ENCODE data around the gene USP6. TPM values are rescaled to one million over a fixed set of nuclear protein-coding genes. Genes with fewer than 3 reads are reported as not detected.
"Not testable (repeated sequence)": the region's sequence is repeated elsewhere in the genome, so short reads cannot be mapped to it uniquely, and the experiment has no call there.

USP6 gene
- total and polyA plus RNA-seq, 2 donors: 0.14 to 0.30 TPM

DNA sequence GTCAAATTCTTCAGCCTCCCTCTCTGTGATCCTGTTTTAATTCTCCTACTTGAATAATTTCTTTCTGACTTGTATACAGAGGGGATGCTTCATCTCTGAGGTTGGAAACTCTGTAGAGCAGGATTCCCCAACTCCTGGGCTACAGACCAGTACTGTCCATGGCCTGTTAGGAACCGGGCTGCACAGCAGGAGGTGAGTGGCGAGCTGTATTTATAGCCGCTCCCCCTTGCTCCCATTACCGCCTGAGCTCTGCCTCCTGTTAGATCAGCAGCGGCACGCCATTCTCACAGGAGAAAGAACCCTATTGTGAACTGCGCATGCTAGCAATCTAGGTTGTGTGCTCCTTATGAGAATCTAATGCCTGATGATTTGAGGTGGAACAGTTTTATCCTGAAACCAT lies 59.2 kb downstream of the USP6 start:
- H3K4me3 ChIP-seq (ENCODE audit: low read length in 2 of 2); H3K27me3 ChIP-seq (ENCODE audit: control insufficient read depth in 2 of 2, insufficient read depth in 1 of 2, low read length in 1 of 2); H3K4me1 ChIP-seq (ENCODE audit: control insufficient read depth in 2 of 2, insufficient read depth in 2 of 2, low read length in 2 of 2); DNase-seq (ENCODE audit: low read depth in 6 of 9, low spot score in 9 of 9); H3K36me3 ChIP-seq (ENCODE audit: control insufficient read depth in 2 of 2, insufficient read depth in 2 of 2, low read length in 1 of 2); H3K27ac ChIP-seq (ENCODE audit: low read depth in 1 of 2, low read length in 1 of 2): not testable (repeated sequence)
- peaks cover 1 to 27% of the 10 kb centered on the region in 2 donors for H3K9me3 ChIP-seq (ENCODE audit: control insufficient read depth in 2 of 2, insufficient read depth in 1 of 2, low read length in 1 of 2)
- WGBS: 92% methylated on average over 7 of the region's 7 CpGs

DNA sequence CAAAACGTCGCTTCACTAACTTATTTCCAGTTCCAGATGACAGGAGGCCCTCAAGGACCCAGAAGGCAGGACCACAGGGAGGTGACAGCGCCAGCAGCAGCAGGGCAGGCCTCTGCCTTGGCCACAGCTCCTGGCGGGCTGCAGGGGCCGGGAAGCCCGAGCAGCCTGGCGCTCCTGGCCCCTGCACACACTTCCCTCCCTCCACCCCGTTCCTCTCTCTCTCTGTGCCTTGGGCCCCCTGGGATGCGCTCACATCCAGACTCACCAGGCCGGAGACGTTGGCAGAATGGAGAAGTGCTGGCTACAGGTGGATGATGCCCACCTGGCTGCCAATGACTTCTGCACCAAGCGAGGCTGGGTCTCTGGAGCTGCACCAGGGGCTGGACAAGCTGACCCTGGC lies 63.2 kb downstream of the USP6 start:
- Histone ChIP-seq H3K4me3 (ENCODE audit: low read length in 2 of 2) (no peak overlapping the region), H3K36me3 (ENCODE audit: control insufficient read depth in 2 of 2, insufficient read depth in 2 of 2, low read length in 1 of 2) (peaks cover 10 to 12% of the 10 kb centered on the region in 2 donors), H3K27me3 (ENCODE audit: control insufficient read depth in 2 of 2, insufficient read depth in 1 of 2, low read length in 1 of 2) (no peaks in the 10 kb centered on the region), H3K9me3 (ENCODE audit: control insufficient read depth in 2 of 2, insufficient read depth in 1 of 2, low read length in 1 of 2) (peaks cover 17 to 60% of the 10 kb centered on the region in 2 donors), H3K4me1 (ENCODE audit: control insufficient read depth in 2 of 2, insufficient read depth in 2 of 2, low read length in 2 of 2) (no peaks in the 10 kb centered on the region), H3K27ac (ENCODE audit: low read depth in 1 of 2, low read length in 1 of 2) (no peak overlapping the region)
- WGBS: 94% methylated on average over 12 of the region's 12 CpGs
- no peak for DNase-seq (ENCODE audit: low read depth in 6 of 9, low spot score in 9 of 9)

DNA sequence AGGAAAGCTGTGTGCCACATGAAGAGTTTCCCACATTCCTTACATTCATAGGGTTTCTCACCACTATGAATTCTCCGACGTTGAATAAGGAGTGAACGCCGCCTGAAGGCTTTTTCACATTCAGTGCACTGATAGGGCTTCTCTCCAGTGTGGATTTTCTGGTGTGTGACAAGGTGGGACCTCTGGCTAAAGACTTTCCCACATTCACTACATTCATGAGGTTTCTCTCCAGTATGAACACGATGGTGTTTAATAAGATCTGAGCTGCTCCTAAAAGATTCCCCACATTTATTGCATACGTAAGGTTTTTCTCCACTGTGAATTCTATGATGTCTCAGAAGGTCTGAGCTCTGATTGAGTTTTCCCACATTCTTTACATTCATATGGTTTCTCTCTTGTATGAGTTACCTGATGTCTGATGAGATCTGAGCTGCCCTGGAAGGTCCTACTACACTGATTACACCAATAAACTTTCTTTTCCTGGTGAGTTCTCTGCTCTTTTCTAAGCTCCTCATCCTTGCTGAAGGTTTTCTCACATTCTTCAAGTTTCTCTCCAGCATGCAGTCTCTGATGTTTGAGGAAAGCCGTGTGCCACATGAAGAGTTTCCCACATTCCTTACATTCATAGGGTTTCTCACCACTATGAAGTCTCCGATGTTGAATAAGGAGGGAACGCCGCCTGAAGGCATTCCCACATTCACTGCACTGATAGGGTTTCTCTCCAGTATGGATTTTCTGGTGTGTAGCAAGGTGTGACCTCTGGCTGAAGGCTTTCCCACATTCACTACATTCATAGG lies 65.9 kb downstream of the USP6 start:
- Histone ChIP-seq H3K36me3 (ENCODE audit: control insufficient read depth in 2 of 2, insufficient read depth in 2 of 2, low read length in 1 of 2) (peaks cover 7 to 10% of the 10 kb centered on the region in 2 donors), H3K4me3 (ENCODE audit: low read length in 2 of 2) (no peak overlapping the region), H3K9me3 (ENCODE audit: control insufficient read depth in 2 of 2, insufficient read depth in 1 of 2, low read length in 1 of 2) (peaks cover 24 to 70% of the 10 kb centered on the region in 2 donors), H3K4me1 (ENCODE audit: control insufficient read depth in 2 of 2, insufficient read depth in 2 of 2, low read length in 2 of 2) (no peaks in the 10 kb centered on the region), H3K27me3 (ENCODE audit: control insufficient read depth in 2 of 2, insufficient read depth in 1 of 2, low read length in 1 of 2) (no peaks in the 10 kb centered on the region), H3K27ac (ENCODE audit: low read depth in 1 of 2, low read length in 1 of 2) (no peak overlapping the region)
- WGBS: 96% methylated on average over 10 of the region's 10 CpGs
- no peak for DNase-seq (ENCODE audit: low read depth in 6 of 9, low spot score in 9 of 9)

DNA sequence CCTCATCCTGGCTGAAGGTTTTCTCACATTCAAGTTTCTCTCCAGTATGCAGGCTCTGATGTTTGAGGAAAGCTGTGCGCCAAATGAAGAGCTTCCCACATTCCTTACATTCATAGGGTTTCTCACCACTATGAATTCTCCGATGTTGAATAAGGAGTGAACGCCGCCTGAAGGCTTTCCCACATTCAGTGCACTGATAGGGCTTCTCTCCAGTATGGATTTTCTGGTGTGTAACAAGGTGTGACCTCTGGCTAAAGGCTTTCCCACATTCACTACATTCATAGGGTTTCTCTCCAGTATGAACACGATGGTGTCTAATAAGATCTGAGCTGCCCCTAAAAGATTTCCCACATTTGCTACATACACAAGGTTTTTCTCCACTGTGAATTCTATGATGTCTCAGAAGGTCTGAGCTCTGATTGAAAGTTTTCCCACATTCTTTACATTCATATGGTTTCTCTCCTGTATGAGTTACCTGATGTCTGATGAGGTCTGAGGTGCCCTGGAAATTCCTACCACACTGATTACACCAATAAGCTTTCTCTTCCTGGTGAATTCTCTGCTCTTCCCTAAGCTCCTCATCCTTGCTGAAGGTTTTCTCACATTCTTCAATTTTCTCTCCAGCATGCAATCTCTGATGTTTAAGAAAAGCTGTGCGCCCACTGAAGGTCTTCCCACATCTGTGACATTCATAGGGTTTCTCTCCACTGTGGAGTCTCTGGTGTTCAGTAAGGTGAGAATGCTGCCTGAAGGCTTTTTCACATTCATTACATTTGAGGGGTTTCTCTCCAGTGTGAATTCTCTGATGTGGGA lies 67.0 kb downstream of the USP6 start:
- peaks cover 24 to 64% of the 10 kb centered on the region in 2 donors for H3K9me3 ChIP-seq (ENCODE audit: control insufficient read depth in 2 of 2, insufficient read depth in 1 of 2, low read length in 1 of 2)
- H3K4me1 ChIP-seq (ENCODE audit: control insufficient read depth in 2 of 2, insufficient read depth in 2 of 2, low read length in 2 of 2): no peaks in the 10 kb centered on the region
- no peaks in the 10 kb centered on the region for H3K27me3 ChIP-seq (ENCODE audit: control insufficient read depth in 2 of 2, insufficient read depth in 1 of 2, low read length in 1 of 2)
- no peak overlapping the region for H3K4me3 ChIP-seq (ENCODE audit: low read length in 2 of 2)
- no peak overlapping the region for H3K27ac ChIP-seq (ENCODE audit: low read depth in 1 of 2, low read length in 1 of 2)
- no peak for DNase-seq (ENCODE audit: low read depth in 6 of 9, low spot score in 9 of 9)
- WGBS: over 99% methylated on average over 6 of the region's 6 CpGs
- H3K36me3 ChIP-seq (ENCODE audit: control insufficient read depth in 2 of 2, insufficient read depth in 2 of 2, low read length in 1 of 2): peaks cover 11 to 12% of the 10 kb centered on the region in 2 donors

DNA sequence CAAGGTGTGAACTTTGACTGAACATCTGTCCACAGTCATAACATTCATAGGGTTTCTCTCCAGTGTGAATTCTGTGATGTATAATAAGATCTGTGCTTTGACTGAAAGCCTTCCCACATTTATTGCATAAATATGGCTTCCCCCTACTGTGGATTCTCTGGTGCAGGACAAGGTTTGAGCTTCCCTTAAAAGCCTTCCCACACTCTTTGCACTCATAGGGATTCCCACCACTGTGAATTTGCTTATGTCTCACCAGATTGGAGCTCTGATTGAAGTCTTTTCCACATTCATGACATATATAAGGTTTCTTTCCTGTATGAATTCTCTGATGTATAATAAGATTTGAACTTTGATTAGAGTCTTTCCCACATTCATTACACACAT lies 67.6 kb downstream of the USP6 start:
- Histone ChIP-seq H3K27ac (ENCODE audit: low read depth in 1 of 2, low read length in 1 of 2) (no peak overlapping the region), H3K36me3 (ENCODE audit: control insufficient read depth in 2 of 2, insufficient read depth in 2 of 2, low read length in 1 of 2) (peaks cover 11 to 13% of the 10 kb centered on the region in 2 donors), H3K4me3 (ENCODE audit: low read length in 2 of 2) (no peak overlapping the region), H3K4me1 (ENCODE audit: control insufficient read depth in 2 of 2, insufficient read depth in 2 of 2, low read length in 2 of 2) (no peaks in the 10 kb centered on the region), H3K9me3 (ENCODE audit: control insufficient read depth in 2 of 2, insufficient read depth in 1 of 2, low read length in 1 of 2) (peaks cover 24 to 65% of the 10 kb centered on the region in 2 donors), H3K27me3 (ENCODE audit: control insufficient read depth in 2 of 2, insufficient read depth in 1 of 2, low read length in 1 of 2) (no peaks in the 10 kb centered on the region)
- no peak for DNase-seq (ENCODE audit: low read depth in 6 of 9, low spot score in 9 of 9)

DNA sequence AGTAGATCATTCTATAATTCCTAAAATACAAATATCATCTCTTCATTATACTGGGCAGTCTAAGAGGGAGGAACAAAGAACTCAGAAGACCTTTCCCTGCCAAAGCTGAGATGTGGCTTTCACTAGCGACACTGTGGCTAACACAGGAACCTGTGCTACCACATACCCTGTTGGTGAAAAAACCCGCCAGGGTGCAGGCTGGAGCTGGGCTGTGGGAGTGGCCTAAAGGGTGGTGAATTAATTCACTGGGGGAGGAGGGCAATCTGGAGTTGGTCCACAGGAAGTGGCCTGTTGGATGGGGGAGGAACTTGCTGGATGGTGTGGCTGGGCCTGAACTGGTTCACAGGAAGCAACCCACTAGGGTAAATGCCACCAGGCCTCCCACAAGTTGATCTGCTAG lies 68.5 kb downstream of the USP6 start:
- Histone ChIP-seq H3K27ac (ENCODE audit: low read depth in 1 of 2, low read length in 1 of 2) (no peak overlapping the region), H3K36me3 (ENCODE audit: control insufficient read depth in 2 of 2, insufficient read depth in 2 of 2, low read length in 1 of 2) (peaks cover 13 to 14% of the 10 kb centered on the region in 2 donors), H3K4me1 (ENCODE audit: control insufficient read depth in 2 of 2, insufficient read depth in 2 of 2, low read length in 2 of 2) (no peaks in the 10 kb centered on the region), H3K4me3 (ENCODE audit: low read length in 2 of 2) (no peak overlapping the region), H3K27me3 (ENCODE audit: control insufficient read depth in 2 of 2, insufficient read depth in 1 of 2, low read length in 1 of 2) (no peaks in the 10 kb centered on the region), H3K9me3 (ENCODE audit: control insufficient read depth in 2 of 2, insufficient read depth in 1 of 2, low read length in 1 of 2) (peaks cover 24 to 67% of the 10 kb centered on the region in 2 donors)
- DNase-seq (ENCODE audit: low read depth in 6 of 9, low spot score in 9 of 9): no peak
- WGBS: over 99% methylated on average over 2 of the region's 2 CpGs

DNA sequence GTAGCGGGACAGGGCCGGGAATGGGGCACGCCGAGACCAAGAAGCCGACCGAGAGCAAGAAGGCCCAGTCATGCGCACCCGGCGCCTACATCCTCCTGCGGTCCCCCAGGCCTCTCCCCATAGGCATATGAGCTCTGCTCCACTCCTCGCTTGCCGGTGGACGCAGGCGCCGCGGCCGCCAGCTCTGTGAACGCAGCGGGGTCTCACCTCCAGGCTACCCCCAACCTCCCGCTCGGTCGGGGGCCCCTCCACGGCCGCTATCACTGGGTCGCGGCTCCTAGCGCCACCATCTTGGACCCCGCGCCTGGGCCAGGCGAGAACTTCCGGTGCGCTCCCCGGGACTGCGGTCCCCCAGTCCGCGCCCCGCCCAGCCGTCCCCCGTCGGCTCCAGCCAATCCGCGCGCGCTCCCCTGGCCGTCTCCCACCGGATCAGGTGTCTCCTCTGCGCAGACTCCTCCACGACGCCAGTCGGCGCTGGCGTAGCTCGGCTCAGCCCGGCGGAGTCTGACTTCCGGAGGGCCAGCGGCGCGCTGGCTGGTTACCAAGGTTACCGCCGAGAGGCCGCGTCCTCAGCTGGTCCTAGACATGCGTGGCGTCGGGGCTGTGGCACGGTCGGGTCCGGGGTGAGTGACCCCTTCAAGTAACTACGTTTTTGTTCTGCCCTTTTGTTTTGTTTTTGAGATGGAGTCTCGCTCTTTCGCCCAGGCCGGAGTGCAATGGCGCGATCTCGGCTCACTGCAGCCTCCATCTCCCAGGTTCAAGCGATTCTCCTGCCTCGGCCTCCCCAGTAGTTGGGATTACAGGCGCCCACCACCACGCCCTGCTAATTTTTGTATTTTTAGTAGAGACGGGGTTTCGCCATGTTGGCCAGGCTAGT lies 75.9 kb downstream of the USP6 start, which contains the start of gene ZNF594:
Gene ZNF594 (minus strand): TSS at position 328 of the 877 bp plus-strand sequence. CDS start 7,612 bp downstream, outside the sequence.
- peak; percentile 74 to 97 (median 90) for DNase-seq (ENCODE audit: low read depth in 6 of 9, low spot score in 9 of 9)
- Histone ChIP-seq H3K4me3 (ENCODE audit: low read length in 2 of 2) (peak within 1 kb of the TSS; percentile 74 to 97), H3K4me1 (ENCODE audit: control insufficient read depth in 2 of 2, insufficient read depth in 2 of 2, low read length in 2 of 2) (peaks cover 9 to 11% of the 10 kb centered on the region in 2 donors), H3K27ac (ENCODE audit: low read depth in 1 of 2, low read length in 1 of 2) (peak within 1 kb of the TSS; percentile 67 to 72), H3K9me3 (ENCODE audit: control insufficient read depth in 2 of 2, insufficient read depth in 1 of 2, low read length in 1 of 2) (peaks cover 0 to 29% of the 10 kb centered on the region in 2 donors), H3K36me3 (ENCODE audit: control insufficient read depth in 2 of 2, insufficient read depth in 2 of 2, low read length in 1 of 2) (peaks cover 3 to 13% of the 10 kb centered on the region in 2 donors), H3K27me3 (ENCODE audit: control insufficient read depth in 2 of 2, insufficient read depth in 1 of 2, low read length in 1 of 2) (no peaks in the 10 kb centered on the region)
- WGBS: 2% methylated on average over 82 of the region's 82 CpGs

DNA sequence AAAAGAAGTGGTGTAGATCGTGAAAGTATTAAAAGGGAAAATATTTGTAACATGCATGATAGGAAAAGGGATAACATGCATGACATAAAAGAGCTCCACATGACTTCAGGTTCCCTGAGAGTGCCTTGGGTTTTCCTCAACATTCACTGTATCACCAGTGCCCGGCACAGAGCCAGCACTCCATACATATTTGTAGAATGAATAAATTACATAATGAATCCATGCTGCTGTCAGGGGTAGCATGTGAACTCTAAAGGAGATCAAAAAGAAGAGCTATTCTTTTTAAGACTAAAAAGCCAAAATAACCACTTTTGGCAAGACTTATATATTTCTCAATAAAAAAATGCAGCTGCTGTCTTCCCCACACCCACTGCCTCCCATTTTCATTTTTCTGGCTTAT lies 78.5 kb downstream of the USP6 start:
- 97% methylated on average over 2 of the region's 2 CpGs for WGBS
- peaks cover 0 to 7% of the 10 kb centered on the region in 2 donors for H3K36me3 ChIP-seq (ENCODE audit: control insufficient read depth in 2 of 2, insufficient read depth in 2 of 2, low read length in 1 of 2)
- no peak overlapping the region for H3K27ac ChIP-seq (ENCODE audit: low read depth in 1 of 2, low read length in 1 of 2)
- no peak overlapping the region for H3K4me3 ChIP-seq (ENCODE audit: low read length in 2 of 2)
- DNase-seq (ENCODE audit: low read depth in 6 of 9, low spot score in 9 of 9): no peak
- no peaks in the 10 kb centered on the region for H3K27me3 ChIP-seq (ENCODE audit: control insufficient read depth in 2 of 2, insufficient read depth in 1 of 2, low read length in 1 of 2)
- H3K9me3 ChIP-seq (ENCODE audit: control insufficient read depth in 2 of 2, insufficient read depth in 1 of 2, low read length in 1 of 2): peaks cover 0 to 16% of the 10 kb centered on the region in 2 donors
- H3K4me1 ChIP-seq (ENCODE audit: control insufficient read depth in 2 of 2, insufficient read depth in 2 of 2, low read length in 2 of 2): peaks cover 9 to 11% of the 10 kb centered on the region in 2 donors
